Measurements from ENCODE around the gene TBCB.
"Not testable (repeated sequence)": the region's sequence is repeated elsewhere in the genome, so short reads cannot be mapped to it uniquely, and the experiment has no call there.

TBCB gene
- 69.5 to 101 (median 91.7) reads per million in 4 experiments for total RNA-seq

- peak; percentile 90 for DNase-seq
These were observed at the start of gene TBCB for GRCh38 chr19:36115453-36116343. TBCB (plus strand) TSS chr19:36115468; CDS start chr19:36115561, 93 bp downstream.

- no peak for DNase-seq
These were observed 47.6 kb upstream of the TBCB start for GRCh38 chr19:36067681-36068080.

GRCh38 chr19:36068810-36069499 is 46.3 kb upstream of the TBCB start:
- not testable (repeated sequence) for DNase-seq

GRCh38 chr19:36072081-36072480 is 43.2 kb upstream of the TBCB start:
- DNase-seq = no peak

- no peak for DNase-seq
These were observed 42.0 kb upstream of the TBCB start for GRCh38 chr19:36073121-36073876.

- no peak for DNase-seq
These were observed 35.8 kb upstream of the TBCB start for GRCh38 chr19:36079389-36079945.

GRCh38 chr19:36081385-36081784 is 33.9 kb upstream of the TBCB start:
- DNase-seq = no peak

GRCh38 chr19:36081894-36082293 is 33.4 kb upstream of the TBCB start:
- no peak for DNase-seq

GRCh38 chr19:36082916-36083315 is 32.4 kb upstream of the TBCB start:
- no peak for DNase-seq

GRCh38 chr19:36084231-36085009 is 30.8 kb upstream of the TBCB start:
- DNase-seq = no peak

- DNase-seq = no peak
These were observed 28.9 kb upstream of the TBCB start for GRCh38 chr19:36086326-36086725.

- DNase-seq = no peak
These were observed 25.4 kb upstream of the TBCB start for GRCh38 chr19:36089847-36090246.

GRCh38 chr19:36090910-36091695 is 24.2 kb upstream of the TBCB start:
- no peak for DNase-seq

- no peak for DNase-seq
These were observed 22.7 kb upstream of the TBCB start for GRCh38 chr19:36092566-36092965.

- DNase-seq = no peak
These were observed 22.1 kb upstream of the TBCB start for GRCh38 chr19:36093146-36093662.

GRCh38 chr19:36093687-36094086 is 21.6 kb upstream of the TBCB start:
- DNase-seq = no peak

- DNase-seq = no peak
These were observed 18.2 kb upstream of the TBCB start for GRCh38 chr19:36097036-36097435.

- DNase-seq = no peak
These were observed 16.0 kb upstream of the TBCB start for GRCh38 chr19:36099166-36099785.

- no peak for DNase-seq
These were observed 14.8 kb upstream of the TBCB start for GRCh38 chr19:36100476-36100875.

- DNase-seq = no peak
These were observed 13.5 kb upstream of the TBCB start for GRCh38 chr19:36101550-36102327.

Data from effector CD8-positive, alpha-beta T cell (primary cell).